PC-3 (cell line): Measurements from ENCODE around the gene CXorf58. TPM values are rescaled to one million over a fixed set of nuclear protein-coding genes. Genes with fewer than 3 reads are reported as not detected.

Source experiments
- ATAC-seq: fragments of 200-7000 bp; cut with Tn5 transposase; 2 replicates; pipeline ENCODE4 v1.9.1; 2020; ENCODE audit warnings: mild to moderate bottlenecking, moderate library complexity
- BruUV-seq: library from RNA; stranded (reverse); fragments of 400-500 nt; replicated peaks from 2 replicates; lab custom pipeline; 2021; lab: Mats Ljungman, UMichigan
- CTCF ChIA-PET: fragments of 300-600 bp; sonication (Branson Sonifier 250); formaldehyde crosslinking; loops from one replicate; lab custom pipeline; 2022; ENCODE audit warnings: antibody characterized with exemption; lab: Charles Lee
- POLR2A ChIA-PET: fragments of 300-600 bp; sonication (Branson Sonifier 250); formaldehyde crosslinking; loops from one replicate; lab custom pipeline; 2022; ENCODE audit warnings: antibody characterized with exemption; ENCODE audit not compliant: unreplicated experiment; lab: Charles Lee
- DNase-seq: peaks from one replicate; pipeline ENCODE4 v3.0.0-alpha.2; 2015
- H2AFZ ChIP-seq: fragments of 300-600 bp; sonication (generic); 2 replicates; pipeline ENCODE4 v1.6.0; 2016; ENCODE audit warnings: antibody characterized with exemption, low read length
- H3F3A ChIP-seq: fragments of 300-600 bp; sonication (generic); one replicate; pipeline ENCODE4 v1.6.0; 2017; ENCODE audit warnings: antibody characterized with exemption, low read length, control low read depth, mild to moderate bottlenecking; ENCODE audit not compliant: unreplicated experiment
- H3K27ac ChIP-seq: fragments of 300-600 bp; sonication (generic); 2 replicates; pipeline ENCODE4 v1.5.1; 2016; ENCODE audit warnings: mild to moderate bottlenecking, low read length
- H3K27me3 ChIP-seq: fragments of 300-600 bp; sonication (generic); 2 replicates; pipeline ENCODE4 v1.6.1; 2016; ENCODE audit warnings: low read length, mixed read lengths
- H3K36me3 ChIP-seq: fragments of 300-600 bp; sonication (generic); 2 replicates; pipeline ENCODE4 v1.6.1; 2016; ENCODE audit warnings: low read depth, mixed run types, low read length, mixed read lengths
- H3K4me1 ChIP-seq: fragments of 300-600 bp; sonication (generic); 2 replicates; pipeline ENCODE4 v1.5.1; 2016; ENCODE audit warnings: low read length; ENCODE audit not compliant: insufficient read depth
- H3K4me2 ChIP-seq: fragments of 300-600 bp; sonication (generic); 2 replicates; pipeline ENCODE4 v1.6.0; 2016; ENCODE audit warnings: low read length
- H3K4me3 ChIP-seq: fragments of 300-600 bp; sonication (generic); 2 replicates; pipeline ENCODE4 v1.5.1; 2016; ENCODE audit warnings: mild to moderate bottlenecking, low read length, mixed read lengths
- H3K79me2 ChIP-seq: fragments of 300-600 bp; sonication (generic); 2 replicates; pipeline ENCODE4 v1.6.1; 2017; ENCODE audit warnings: low read length, mixed read lengths
- H3K9ac ChIP-seq: fragments of 300-600 bp; sonication (generic); 2 replicates; pipeline ENCODE4 v1.6.0; 2016; ENCODE audit warnings: mild to moderate bottlenecking, low read length
- H3K9me2 ChIP-seq: fragments of 300-600 bp; sonication (generic); replicated peaks from 2 replicates; pipeline ENCODE4 v1.6.1; 2016; ENCODE audit warnings: mixed run types, low read length, mixed read lengths
- H3K9me3 ChIP-seq: fragments of 300-600 bp; sonication (generic); 2 replicates; pipeline ENCODE4 v1.6.1; 2016; ENCODE audit warnings: low read length, mixed read lengths
- H4K20me1 ChIP-seq: fragments of 300-600 bp; sonication (generic); 2 replicates; pipeline ENCODE4 v1.6.1; 2016; ENCODE audit warnings: low read length, mixed read lengths
- EZH2 ChIP-seq: fragments of 300-600 bp; sonication (generic); IDR thresholded peaks from one replicate; pipeline ENCODE4 v1.6.1; 2017; ENCODE audit warnings: antibody characterized with exemption, mild to moderate bottlenecking, low read length; ENCODE audit not compliant: unreplicated experiment
- EZH2phosphoT487 ChIP-seq: fragments of 300-600 bp; sonication (generic); IDR thresholded peaks from 2 replicates; pipeline ENCODE4 v1.6.1; 2018; ENCODE audit warnings: mild to moderate bottlenecking, antibody characterized with exemption, low read length, borderline replicate concordance
- intact Hi-C: fragments of 100-400 bp; cut with micrococcal nuclease; formaldehyde crosslinking; loops from 2 replicates; pipeline ENCODE4 v1.9.0; 2023
- total RNA-seq: library from RNA; depleted of rRNA; stranded (reverse); fragments of >200 nt; gene quantifications from 2 replicates; pipeline ENCODE4 v1.2.3, GENCODE V29; 2014
- TF ChIP-seq, protein P1 (sequence below): fragments of 300-600 bp; sonication (generic); conservative IDR thresholded peaks from 2 replicates; pipeline ENCODE4 v1.5.1; 2017; ENCODE audit warnings: antibody characterized with exemption, low read depth, mild to moderate bottlenecking, low read length

The CXorf58 gene
- total RNA-seq, 1 experiment from 2014 or later, result not detected

DNA sequence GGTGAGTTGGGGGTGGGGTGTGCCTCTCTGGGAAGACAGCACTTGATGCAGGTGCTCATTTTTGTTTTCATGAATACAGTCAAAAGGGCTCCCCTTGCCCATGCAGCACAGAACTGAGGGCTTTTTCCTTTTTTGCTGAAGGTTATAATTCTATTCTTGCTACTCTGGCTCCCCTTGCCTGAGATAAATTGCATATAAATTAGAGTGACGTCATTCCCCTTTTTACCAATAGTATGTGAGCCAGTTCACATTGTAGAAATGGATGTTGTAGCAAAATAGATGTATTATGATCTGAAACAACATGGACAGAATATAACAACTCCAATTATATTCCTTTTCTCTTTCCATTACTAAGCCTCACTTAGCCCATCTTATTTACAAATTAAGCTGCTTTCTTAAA is 28.4 kb downstream of the CXorf58 start:
- no peak for ATAC-seq
- ChIA-PET CTCF (interaction anchor here (1.5 kb wide), 1 partner anchor 118 kb away, joined by 3 read pairs; no protein-coding TSS in a partner anchor), POLR2A (no interaction called here)
- TF ChIP-seq EZH2phosphoT487, result no peak
- TF ChIP-seq, protein P1, sequence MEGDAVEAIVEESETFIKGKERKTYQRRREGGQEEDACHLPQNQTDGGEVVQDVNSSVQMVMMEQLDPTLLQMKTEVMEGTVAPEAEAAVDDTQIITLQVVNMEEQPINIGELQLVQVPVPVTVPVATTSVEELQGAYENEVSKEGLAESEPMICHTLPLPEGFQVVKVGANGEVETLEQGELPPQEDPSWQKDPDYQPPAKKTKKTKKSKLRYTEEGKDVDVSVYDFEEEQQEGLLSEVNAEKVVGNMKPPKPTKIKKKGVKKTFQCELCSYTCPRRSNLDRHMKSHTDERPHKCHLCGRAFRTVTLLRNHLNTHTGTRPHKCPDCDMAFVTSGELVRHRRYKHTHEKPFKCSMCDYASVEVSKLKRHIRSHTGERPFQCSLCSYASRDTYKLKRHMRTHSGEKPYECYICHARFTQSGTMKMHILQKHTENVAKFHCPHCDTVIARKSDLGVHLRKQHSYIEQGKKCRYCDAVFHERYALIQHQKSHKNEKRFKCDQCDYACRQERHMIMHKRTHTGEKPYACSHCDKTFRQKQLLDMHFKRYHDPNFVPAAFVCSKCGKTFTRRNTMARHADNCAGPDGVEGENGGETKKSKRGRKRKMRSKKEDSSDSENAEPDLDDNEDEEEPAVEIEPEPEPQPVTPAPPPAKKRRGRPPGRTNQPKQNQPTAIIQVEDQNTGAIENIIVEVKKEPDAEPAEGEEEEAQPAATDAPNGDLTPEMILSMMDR, result no peak
- no peak for TF ChIP-seq EZH2
- Histone ChIP-seq H4K20me1 (no peaks in the 10 kb centered on the region), H3K9ac (no peak overlapping the region), H3K4me2 (no peak overlapping the region), H3K36me3 (no peaks in the 10 kb centered on the region), H2AFZ (no peak overlapping the region), H3K4me3 (no peak overlapping the region), H3K9me3 (no peaks in the 10 kb centered on the region), H3K9me2 (no peaks in the 10 kb centered on the region), H3K27ac (no peak overlapping the region), H3K79me2 (no peaks in the 10 kb centered on the region), H3F3A (no peaks in the 10 kb centered on the region), H3K27me3 (no peaks in the 10 kb centered on the region), H3K4me1 (peaks cover 5% of the 10 kb centered on the region)
- DNase-seq, result no peak
- intact Hi-C loops, result loop anchor here (10.0 kb wide), 1 partner anchor 89 kb away; the partner anchor contains the start of gene KLHL15
- no TSS peak for BruUV-seq

DNA sequence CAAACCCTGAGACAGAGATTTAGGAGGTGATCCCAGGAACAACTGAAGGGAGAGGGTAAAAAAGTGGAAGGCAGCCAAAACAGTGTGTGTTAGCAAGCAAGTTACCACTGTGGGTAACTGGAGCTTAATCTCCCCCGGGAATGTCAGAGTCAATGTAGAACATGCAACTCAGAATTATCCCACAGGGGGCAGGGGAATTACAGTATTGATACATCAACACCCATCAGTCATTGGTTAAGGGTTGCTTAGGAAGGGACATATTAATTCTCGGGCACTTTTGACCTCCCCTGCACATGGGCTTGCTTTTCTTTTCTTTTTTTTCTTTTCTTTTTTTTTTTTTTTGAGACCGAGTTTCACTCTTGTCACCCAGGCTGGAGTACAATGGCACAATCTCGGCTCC is 29.3 kb downstream of the CXorf58 start:
- no peak for ATAC-seq

DNA sequence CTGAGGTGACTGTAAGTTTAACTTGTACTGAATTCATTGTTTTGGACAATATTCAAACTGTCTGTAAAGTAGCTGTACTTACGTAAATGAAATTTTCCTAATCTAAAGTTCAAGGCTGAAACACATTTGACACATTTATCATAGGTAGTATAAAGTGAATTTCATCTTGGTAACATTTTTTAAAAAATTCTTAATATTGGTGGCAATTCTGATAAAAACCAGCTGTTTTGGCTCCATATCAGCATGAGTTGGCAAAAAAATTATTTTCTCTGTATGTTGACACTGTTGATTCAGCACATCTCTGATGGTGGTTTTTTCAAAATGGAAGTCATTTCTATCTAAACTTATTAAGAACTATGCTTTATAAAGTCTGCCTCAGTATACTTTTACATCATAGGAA is 30.9 kb downstream of the CXorf58 start:
- Histone ChIP-seq H3K4me2 (no peak overlapping the region), H3K9me2 (no peaks in the 10 kb centered on the region), H2AFZ (no peak overlapping the region), H3K79me2 (no peaks in the 10 kb centered on the region), H3K36me3 (no peaks in the 10 kb centered on the region), H3K27ac (no peak overlapping the region), H3K9me3 (no peaks in the 10 kb centered on the region), H3K27me3 (no peaks in the 10 kb centered on the region), H3K4me1 (no peaks in the 10 kb centered on the region), H3K9ac (no peak overlapping the region), H3K4me3 (no peak overlapping the region), H3F3A (no peaks in the 10 kb centered on the region), H4K20me1 (no peaks in the 10 kb centered on the region)
- BruUV-seq, result no TSS peak
- ChIA-PET POLR2A (no interaction called here), CTCF (no interaction called here)
- intact Hi-C loops, result loop anchor here (10.0 kb wide), 1 partner anchor 86 kb away; the partner anchor contains the start of gene KLHL15
- no peak for DNase-seq
- no peak for ATAC-seq
- no peak for TF ChIP-seq EZH2
- TF ChIP-seq EZH2phosphoT487, result no peak
- TF ChIP-seq, protein P1, result no peak

More for the DNA sequence above, 29.3 kb downstream of the CXorf58 start:
- H2AFZ ChIP-seq, result no peak overlapping the region
- H3K79me2 ChIP-seq, result no peaks in the 10 kb centered on the region
- no peak for TF ChIP-seq EZH2phosphoT487
- TF ChIP-seq, protein P1, result no peak
- H3K9me3 ChIP-seq, result no peaks in the 10 kb centered on the region
- H3K9ac ChIP-seq, result no peak overlapping the region
- no peaks in the 10 kb centered on the region for H4K20me1 ChIP-seq
- H3K36me3 ChIP-seq, result no peaks in the 10 kb centered on the region
- H3K27ac ChIP-seq, result no peak overlapping the region
- H3F3A ChIP-seq, result no peaks in the 10 kb centered on the region
- no peaks in the 10 kb centered on the region for H3K9me2 ChIP-seq
- no peak for DNase-seq
- CTCF ChIA-PET, result no interaction called here
- intact Hi-C loops, result loop anchor here (10.0 kb wide), 1 partner anchor 88 kb away; the partner anchor contains the start of gene KLHL15
- no peaks in the 10 kb centered on the region for H3K4me1 ChIP-seq
- no TSS peak for BruUV-seq
- H3K4me3 ChIP-seq, result no peak overlapping the region
- H3K27me3 ChIP-seq, result no peaks in the 10 kb centered on the region
- POLR2A ChIA-PET, result no interaction called here
- no peak overlapping the region for H3K4me2 ChIP-seq
